Kidney capillary endothelial cell (primary cell): ENCODE results near the gene GALE.
A peak's percentile ranks its signal among the peaks of the same experiment; 100 is the strongest.
"Not testable (repeated sequence)": the region's sequence is repeated elsewhere in the genome, so short reads cannot be mapped to it uniquely, and the experiment has no call there.

Experiments used
- DNase-seq: peaks from one replicate; pipeline ENCODE4 v3.0.0-alpha.2; 2018; ENCODE audit warnings: low spot score

GALE gene

GRCh38 chr1:23792151-23792945, 8.2 kb downstream of the GALE start:
- DNase-seq: no peak

GRCh38 chr1:23791516-23792047, 9.0 kb downstream of the GALE start:
- DNase-seq: no peak

GRCh38 chr1:23790696-23791515, 9.6 kb downstream of the GALE start, which contains the start of gene LYPLA2:
TSS of gene LYPLA2 (plus strand) at chr1:23791145. CDS start at chr1:23792683, 1,538 bp downstream.
- peak; percentile 79 for DNase-seq

GRCh38 chr1:23788695-23789094, 11.9 kb downstream of the GALE start:
- DNase-seq: no peak

GRCh38 chr1:23787701-23788100, 12.9 kb downstream of the GALE start:
- no peak for DNase-seq

GRCh38 chr1:23784846-23785245, 15.7 kb downstream of the GALE start:
- DNase-seq: no peak

- DNase-seq: not testable (repeated sequence)
These were observed 17.4 kb downstream of the GALE start for GRCh38 chr1:23783141-23783540.

- DNase-seq: peak; percentile 58
These were observed 20.7 kb downstream of the GALE start for GRCh38 chr1:23779826-23780371.

GRCh38 chr1:23777979-23778814, 22.4 kb downstream of the GALE start, which contains the start of gene PITHD1:
TSS of gene PITHD1 (plus strand) at chr1:23778418. CDS start at chr1:23778516, 98 bp downstream.
- peak; percentile 79 for DNase-seq

- DNase-seq: no peak
These were observed 24.3 kb downstream of the GALE start for GRCh38 chr1:23776217-23776616.

GRCh38 chr1:23774174-23774880, 26.2 kb downstream of the GALE start:
- no peak for DNase-seq

- DNase-seq: no peak
These were observed 27.7 kb downstream of the GALE start for GRCh38 chr1:23772854-23773242.

GRCh38 chr1:23772049-23772853, 28.3 kb downstream of the GALE start:
- DNase-seq: peak; percentile 72

GRCh38 chr1:23768733-23769132, 31.8 kb downstream of the GALE start:
- DNase-seq: no peak

GRCh38 chr1:23763041-23763577, 37.4 kb downstream of the GALE start:
- no peak for DNase-seq

GRCh38 chr1:23759277-23759676, 41.3 kb downstream of the GALE start:
- no peak for DNase-seq

GRCh38 chr1:23757812-23758211, 42.7 kb downstream of the GALE start:
- no peak for DNase-seq

- no peak for DNase-seq
These were observed 43.9 kb downstream of the GALE start for GRCh38 chr1:23756676-23757075.

GRCh38 chr1:23752909-23753308, 47.6 kb downstream of the GALE start:
- no peak for DNase-seq

- no peak for DNase-seq
These were observed 48.7 kb downstream of the GALE start for GRCh38 chr1:23751815-23752200.
